Right lobe of liver (tissue), 4 donors: ENCODE results near the gene HYI.

Source experiments
- CTCF ChIP-seq, 4 donors: fragments of 200-600 bp in 3 of 4; fragments of 450-650 bp in 1 of 4; IDR thresholded peaks; one replicate each; pipeline versions ENCODE4 v1.5.1 to v1.8.0; 2016 to 2022; ENCODE audit warnings: antibody characterized with exemption in 4 of 4, mild to moderate bottlenecking in 2 of 4
- POLR2A ChIP-seq: fragments of 450-650 bp; IDR thresholded peaks from one replicate; pipeline ENCODE4 v1.6.1; 2017; ENCODE audit warnings: antibody characterized with exemption, mild to moderate bottlenecking
- donor health status: DM: no; HTN: no; CAD: no.
- donor health status: DM: no; HTN: no; CAD: no.
- donor health status: DM: no; HTN: yes; CAD: no.

- TF ChIP-seq POLR2A (no peak), CTCF (IDR thresholded peaks at IDR 0.05) (no peak)
Observed at GRCh38 chr1:43493661-43494450, 40.1 kb upstream of the HYI start.
